Fibroblast of lung (primary cell): Measurements from ENCODE around the gene SRY. TPM values are rescaled to one million over a fixed set of nuclear protein-coding genes. Genes with fewer than 3 reads are reported as not detected.

ENCODE experiments used
- DNase-seq, 2 donors: peaks; one replicate each; pipeline versions ENCODE4 v3.0.0 to v3.0.0-alpha.2; 2010; ENCODE audit warnings: low read depth in 2 of 2
- H2AFZ ChIP-seq: 2 replicates; pipeline ENCODE4 v1.5.1; 2012; ENCODE audit warnings: low read length, control low read depth, inconsistent platforms
- H3K27ac ChIP-seq: 2 replicates; pipeline ENCODE4 v1.5.1; 2011; ENCODE audit warnings: low read length, control low read depth; ENCODE audit not compliant: insufficient read depth
- H3K27me3 ChIP-seq: 2 replicates; pipeline ENCODE4 v1.5.1; 2011; ENCODE audit warnings: mild to moderate bottlenecking, low read length; ENCODE audit not compliant: control insufficient read depth, insufficient read depth
- H3K36me3 ChIP-seq: 2 replicates; pipeline ENCODE4 v1.5.1; 2011; ENCODE audit warnings: low read length; ENCODE audit not compliant: control insufficient read depth, insufficient read depth
- H3K4me1 ChIP-seq: 2 replicates; pipeline ENCODE4 v1.5.1; 2011; ENCODE audit warnings: low read length; ENCODE audit not compliant: control insufficient read depth, insufficient read depth; ENCODE audit errors: extremely low read depth
- H3K4me2 ChIP-seq: 2 replicates; pipeline ENCODE4 v1.5.1; 2011; ENCODE audit warnings: low read length, control low read depth; ENCODE audit not compliant: insufficient read depth; ENCODE audit errors: extremely low read depth
- H3K4me3 ChIP-seq, 4 experiments: fragments of 200-600 bp in 1 of 4; sonication (generic) in 1 of 4; replicated peaks in 1 of 4; 2 replicates each; pipeline ENCODE4 v1.5.1; 2011 to 2016; ENCODE audit warnings: low read length in 4 of 4, low read depth in 3 of 4, mild to moderate bottlenecking in 3 of 4, control low read depth in 2 of 4, inconsistent platforms in 1 of 4, mixed read lengths in 1 of 4; ENCODE audit not compliant: insufficient read depth in 1 of 4; ENCODE audit errors: control extremely low read depth in 1 of 4
- H3K79me2 ChIP-seq: 2 replicates; pipeline ENCODE4 v1.5.1; 2012; ENCODE audit warnings: mild to moderate bottlenecking, low read length, inconsistent platforms; ENCODE audit not compliant: control insufficient read depth, insufficient read depth
- H3K9ac ChIP-seq: 2 replicates; pipeline ENCODE4 v1.5.1; 2011; ENCODE audit warnings: mild to moderate bottlenecking, low read length, control low read depth; ENCODE audit not compliant: insufficient read depth
- H3K9me3 ChIP-seq: 2 replicates; pipeline ENCODE4 v1.5.1; 2012; ENCODE audit warnings: low read depth, low read length; ENCODE audit not compliant: control insufficient read depth, insufficient read depth
- H4K20me1 ChIP-seq: 2 replicates; pipeline ENCODE4 v1.5.1; 2011; ENCODE audit warnings: low read length; ENCODE audit not compliant: control insufficient read depth, insufficient read depth; ENCODE audit errors: extremely low read depth
- EZH2 ChIP-seq: IDR thresholded peaks from 2 replicates; pipeline ENCODE4 v1.5.1; 2012; ENCODE audit warnings: low read length, control low read depth, mild to moderate bottlenecking; ENCODE audit errors: missing control alignments
- polyA plus RNA-seq, 2 donors: library from polyadenylated mRNA; depleted of rRNA in 1 of 2; stranded (reverse) in 1 of 2; unstranded in 1 of 2; fragments of >200 nt; gene quantifications; 2 replicates each; pipeline ENCODE4 v1.2.1, GENCODE V29; 2011 to 2012; ENCODE audit warnings: missing spikeins in 1 of 2
- total RNA-seq: library from RNA; depleted of rRNA; stranded (reverse); fragments of >200 nt; gene quantifications from 2 replicates; pipeline ENCODE4 v1.2.1, GENCODE V29; 2014
- TF ChIP-seq, protein P1 (sequence below), 2 donors: IDR thresholded peaks in 1 of 2; conservative IDR thresholded peaks in 1 of 2; 1 replicate in 1 of 2; 2 replicates in 1 of 2; pipeline ENCODE4 v1.5.1; 2011 to 2012; ENCODE audit warnings: low read length in 2 of 2, control low read depth in 1 of 2, inconsistent platforms in 1 of 2, low read depth in 1 of 2, mild to moderate bottlenecking in 1 of 2

The SRY gene
- total and polyA plus RNA-seq, 2 donors (not counting 1 experiment from before 2014, with no cell fraction given), result not detected

DNA sequence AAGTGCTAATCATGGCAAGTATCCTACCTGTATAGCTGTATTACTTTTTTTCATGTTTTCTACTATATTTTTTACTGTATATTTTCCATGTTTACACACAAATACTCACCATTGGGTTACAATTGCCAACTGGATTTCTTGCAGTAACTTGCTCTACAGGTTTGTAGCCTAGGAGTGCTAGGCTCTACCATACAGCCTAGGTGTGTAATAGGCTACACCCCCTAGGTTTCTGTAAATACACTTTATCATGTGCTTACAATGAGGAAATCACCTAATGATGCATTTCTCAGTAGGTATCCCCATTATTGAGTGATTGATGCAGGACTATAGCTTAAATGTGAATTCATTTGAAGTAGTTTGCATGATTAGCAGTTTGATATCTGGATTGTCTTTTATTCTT, 10.5 kb upstream of the SRY start:
- Histone ChIP-seq H3K4me2 (no peak overlapping the region), H3K27me3 (no peaks in the 10 kb centered on the region), H3K4me1 (no peaks in the 10 kb centered on the region), H3K9ac (no peak overlapping the region), H3K36me3 (no peaks in the 10 kb centered on the region), H2AFZ (no peak overlapping the region), H3K27ac (no peak overlapping the region), H4K20me1 (no peaks in the 10 kb centered on the region), H3K4me3 (no peak overlapping the region), H3K79me2 (no peaks in the 10 kb centered on the region), H3K9me3 (no peaks in the 10 kb centered on the region)
- TF ChIP-seq, protein P1, sequence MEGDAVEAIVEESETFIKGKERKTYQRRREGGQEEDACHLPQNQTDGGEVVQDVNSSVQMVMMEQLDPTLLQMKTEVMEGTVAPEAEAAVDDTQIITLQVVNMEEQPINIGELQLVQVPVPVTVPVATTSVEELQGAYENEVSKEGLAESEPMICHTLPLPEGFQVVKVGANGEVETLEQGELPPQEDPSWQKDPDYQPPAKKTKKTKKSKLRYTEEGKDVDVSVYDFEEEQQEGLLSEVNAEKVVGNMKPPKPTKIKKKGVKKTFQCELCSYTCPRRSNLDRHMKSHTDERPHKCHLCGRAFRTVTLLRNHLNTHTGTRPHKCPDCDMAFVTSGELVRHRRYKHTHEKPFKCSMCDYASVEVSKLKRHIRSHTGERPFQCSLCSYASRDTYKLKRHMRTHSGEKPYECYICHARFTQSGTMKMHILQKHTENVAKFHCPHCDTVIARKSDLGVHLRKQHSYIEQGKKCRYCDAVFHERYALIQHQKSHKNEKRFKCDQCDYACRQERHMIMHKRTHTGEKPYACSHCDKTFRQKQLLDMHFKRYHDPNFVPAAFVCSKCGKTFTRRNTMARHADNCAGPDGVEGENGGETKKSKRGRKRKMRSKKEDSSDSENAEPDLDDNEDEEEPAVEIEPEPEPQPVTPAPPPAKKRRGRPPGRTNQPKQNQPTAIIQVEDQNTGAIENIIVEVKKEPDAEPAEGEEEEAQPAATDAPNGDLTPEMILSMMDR (conservative IDR thresholded peaks at IDR 0.05 in 1 of 2, IDR thresholded peaks at IDR 0.05 in 1 of 2; ENCODE audit: low read depth in 1 of 2, low read length in 2 of 2), result no peak
- no peak for TF ChIP-seq EZH2
- DNase-seq, result no peak

DNA sequence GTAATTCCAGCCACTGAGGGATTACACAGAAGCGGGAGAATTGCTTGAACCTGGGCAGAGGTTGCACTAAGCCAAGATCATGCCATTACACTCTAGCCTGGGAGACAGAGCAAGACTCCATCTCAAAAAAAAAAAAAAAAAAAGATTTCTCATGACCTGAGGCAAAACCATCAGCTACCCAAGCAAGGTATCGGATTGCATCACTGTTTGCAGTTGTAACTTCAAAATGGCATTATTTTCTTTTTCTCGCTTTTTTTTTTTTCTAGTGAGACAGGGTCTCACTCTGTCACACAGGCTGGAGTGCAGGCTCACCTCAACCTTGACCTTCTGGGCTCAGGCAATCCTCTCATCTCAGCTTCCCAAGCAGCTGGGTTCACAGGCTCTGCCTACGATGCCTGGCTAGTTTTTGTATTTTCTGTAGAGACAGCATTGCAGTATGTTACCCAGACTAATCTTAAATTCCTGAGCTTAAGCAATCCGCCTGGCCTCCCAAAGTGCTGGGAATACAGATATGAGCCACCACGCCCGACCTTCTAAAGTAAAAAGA, 9.6 kb upstream of the SRY start:
- H3K4me3 ChIP-seq, result no peak overlapping the region

DNA sequence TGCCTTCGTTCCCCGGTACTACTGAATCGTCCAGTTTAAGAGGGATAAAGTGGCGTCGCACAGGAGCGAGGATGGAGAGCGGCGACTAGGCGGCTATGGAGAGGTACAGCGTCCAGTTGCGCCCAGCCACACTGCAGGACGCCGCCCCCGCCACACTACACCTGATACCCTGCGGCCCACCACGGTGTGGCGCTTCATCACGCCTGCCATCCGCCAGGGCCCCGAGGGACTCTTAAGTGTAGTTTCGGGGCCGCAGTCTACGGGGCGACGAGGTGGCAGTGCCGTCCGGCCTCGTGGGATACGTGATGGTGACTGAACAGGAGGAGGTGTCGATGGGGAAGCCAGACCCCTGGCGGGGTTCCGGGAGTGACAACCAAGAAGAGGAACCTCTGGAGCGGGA, 2.3 kb upstream of the SRY start:
- Histone ChIP-seq H3K27ac (no peak overlapping the region), H4K20me1 (no peaks in the 10 kb centered on the region), H3K9ac (no peak overlapping the region), H3K36me3 (no peaks in the 10 kb centered on the region), H3K4me1 (no peaks in the 10 kb centered on the region), H3K4me3 (no peak overlapping the region), H2AFZ (no peak overlapping the region), H3K79me2 (no peaks in the 10 kb centered on the region), H3K9me3 (no peaks in the 10 kb centered on the region), H3K4me2 (no peak overlapping the region), H3K27me3 (no peaks in the 10 kb centered on the region)
- TF ChIP-seq, protein P1 (conservative IDR thresholded peaks at IDR 0.05 in 1 of 2, IDR thresholded peaks at IDR 0.05 in 1 of 2; ENCODE audit: low read depth in 1 of 2, low read length in 2 of 2), result no peak
- TF ChIP-seq EZH2, result no peak
- no peak for DNase-seq

More for the DNA sequence above, 9.6 kb upstream of the SRY start:
- H3K79me2 ChIP-seq, result no peaks in the 10 kb centered on the region
- H2AFZ ChIP-seq, result no peak overlapping the region
- H3K4me2 ChIP-seq, result no peak overlapping the region
- H3K27me3 ChIP-seq, result no peaks in the 10 kb centered on the region
- no peaks in the 10 kb centered on the region for H3K36me3 ChIP-seq
- H4K20me1 ChIP-seq, result no peaks in the 10 kb centered on the region
- no peak for DNase-seq
- TF ChIP-seq EZH2, result no peak
- TF ChIP-seq, protein P1 (conservative IDR thresholded peaks at IDR 0.05 in 1 of 2, IDR thresholded peaks at IDR 0.05 in 1 of 2; ENCODE audit: low read depth in 1 of 2, low read length in 2 of 2), result no peak
- no peak overlapping the region for H3K9ac ChIP-seq
- no peaks in the 10 kb centered on the region for H3K4me1 ChIP-seq
- no peak overlapping the region for H3K27ac ChIP-seq
- H3K9me3 ChIP-seq, result no peaks in the 10 kb centered on the region
